ENCODE results near the gene KANSL1L. TPM values are rescaled to one million over a fixed set of nuclear protein-coding genes. Genes with fewer than 3 reads are reported as not detected.
A peak's percentile ranks its signal among the peaks of the same experiment; 100 is the strongest.
"Not testable (repeated sequence)": the region's sequence is repeated elsewhere in the genome, so short reads cannot be mapped to it uniquely, and the experiment has no call there.

The KANSL1L gene
- total RNA-seq, 1 donor from 2014 or later, result 9.2 TPM

- DNase-seq (ENCODE audit: extremely low read depth, low read depth, low spot score), result no peak
These were observed 9.3 kb upstream of the KANSL1L start for GRCh38 chr2:210180477-210180876.

DNA sequence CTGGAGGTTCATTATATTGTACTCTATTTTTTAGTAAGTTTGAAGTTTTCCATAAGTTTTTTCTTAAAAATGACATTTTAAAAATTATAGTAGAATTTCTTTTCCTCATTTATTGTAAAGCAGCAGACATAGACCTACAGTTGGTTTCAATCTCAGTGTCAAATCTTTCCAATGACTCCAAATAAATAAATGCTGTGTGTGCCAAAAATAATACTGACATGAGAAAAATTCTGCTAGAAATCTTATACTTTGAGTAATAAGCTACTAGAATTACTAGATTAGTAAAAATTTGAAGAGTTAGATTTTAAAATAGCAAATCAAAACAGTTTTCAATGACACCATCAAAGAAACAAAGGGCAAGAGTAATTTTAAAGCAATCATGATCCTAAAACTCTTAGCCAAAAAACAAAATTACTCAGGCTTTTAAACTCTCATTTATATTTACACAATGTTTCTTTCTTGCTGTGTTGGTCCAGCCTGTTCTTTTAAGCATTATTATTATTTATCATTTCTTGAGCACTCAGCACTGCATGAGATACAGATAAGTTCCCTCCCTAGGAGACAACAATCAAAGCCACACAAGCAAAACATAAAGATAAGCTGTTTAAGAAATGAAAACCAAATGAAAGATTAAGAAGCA is 8.3 kb upstream of the KANSL1L start:
- DNase-seq (ENCODE audit: extremely low read depth, low read depth, low spot score), result no peak

DNA sequence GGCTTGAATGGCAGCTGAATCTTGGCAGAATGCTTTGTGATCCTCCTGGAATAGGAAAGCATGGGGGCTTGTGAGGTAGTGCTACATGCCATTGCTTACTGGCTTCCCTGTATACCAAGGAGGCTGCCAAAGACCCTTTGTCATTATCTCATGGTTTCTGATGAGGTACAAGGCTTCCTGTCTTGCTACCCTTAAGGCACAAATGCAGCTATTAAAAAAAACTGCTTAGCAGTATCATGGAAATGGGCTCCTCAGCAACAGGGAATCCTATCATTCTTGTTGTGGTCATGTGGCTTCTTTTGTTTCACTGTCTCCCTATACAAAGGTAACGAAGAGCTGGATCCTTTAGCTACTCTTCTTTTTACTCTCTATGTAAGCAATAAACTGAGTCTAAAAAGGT is 6.6 kb upstream of the KANSL1L start:
- no peak for DNase-seq (ENCODE audit: extremely low read depth, low read depth, low spot score)

- not testable (repeated sequence) for DNase-seq (ENCODE audit: extremely low read depth, low read depth, low spot score)
These were observed 5.9 kb upstream of the KANSL1L start for GRCh38 chr2:210177115-210177514.

DNA sequence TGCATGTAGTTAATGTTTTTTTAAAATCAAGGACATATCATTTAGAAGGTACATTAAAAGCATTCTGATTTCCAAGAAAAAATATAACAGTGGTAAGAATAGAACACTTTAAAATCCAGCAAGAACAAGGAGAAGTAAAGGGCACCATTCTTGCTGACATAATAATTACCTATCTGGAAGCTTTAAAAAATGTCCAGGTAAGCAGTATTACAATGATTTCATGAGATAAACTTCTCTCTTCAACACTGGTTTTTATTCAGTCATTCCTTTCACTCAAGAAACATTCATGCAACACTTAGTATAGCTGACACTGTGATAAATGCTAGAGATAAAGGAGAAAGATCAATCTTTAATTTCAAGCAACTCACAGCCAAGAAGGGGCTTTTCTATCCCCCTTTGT is 2.9 kb upstream of the KANSL1L start:
- no peak for DNase-seq (ENCODE audit: extremely low read depth, low read depth, low spot score)

GRCh38 chr2:210172219-210172575 is 988 bp upstream of the KANSL1L start:
- DNase-seq (ENCODE audit: extremely low read depth, low read depth, low spot score), result no peak

GRCh38 chr2:210170446-210171303 is 534 bp downstream of the KANSL1L start:
- DNase-seq (ENCODE audit: extremely low read depth, low read depth, low spot score), result no peak

DNA sequence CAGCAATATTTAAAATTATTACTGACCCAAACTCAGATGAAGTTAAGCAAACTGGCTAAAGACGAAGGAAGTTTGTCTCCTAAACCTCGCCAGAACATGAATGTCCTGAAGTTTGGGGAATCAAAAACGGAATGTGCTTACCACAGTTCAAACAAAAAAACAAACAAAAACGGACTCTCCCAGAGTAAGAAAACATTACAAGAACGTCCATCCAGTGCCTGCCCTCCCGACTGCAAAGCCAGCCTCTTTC is 1.1 kb downstream of the KANSL1L start:
- DNase-seq (ENCODE audit: extremely low read depth, low read depth, low spot score), result no peak

- peak; percentile 36 for DNase-seq (ENCODE audit: extremely low read depth, low read depth, low spot score)
These were observed 1.6 kb downstream of the KANSL1L start for GRCh38 chr2:210169516-210170195.

- no peak for DNase-seq (ENCODE audit: extremely low read depth, low read depth, low spot score)
These were observed 4.0 kb downstream of the KANSL1L start for GRCh38 chr2:210167227-210167626.

- DNase-seq (ENCODE audit: extremely low read depth, low read depth, low spot score), result no peak
These were observed 8.6 kb downstream of the KANSL1L start for GRCh38 chr2:210162466-210163124.

GRCh38 chr2:210159059-210159458 is 12.2 kb downstream of the KANSL1L start:
- DNase-seq (ENCODE audit: extremely low read depth, low read depth, low spot score), result no peak

DNA sequence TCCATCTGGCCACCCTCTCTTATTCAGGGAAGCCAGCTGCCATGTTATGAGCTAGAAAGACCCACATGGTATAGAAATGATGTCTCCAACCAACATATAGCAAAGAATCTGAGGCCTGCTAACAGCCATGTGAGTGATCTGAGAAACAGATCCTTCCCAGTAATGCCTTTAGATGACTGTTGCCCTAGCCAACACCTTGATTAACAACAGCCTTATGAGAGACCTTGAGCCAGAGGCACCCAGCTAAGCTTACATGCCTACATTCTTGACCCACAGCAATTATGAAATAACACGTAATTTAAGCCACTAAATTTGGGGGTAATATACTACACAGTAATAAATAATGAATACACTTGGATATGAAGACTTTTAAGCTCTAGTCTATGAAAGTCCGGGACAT is 13.0 kb downstream of the KANSL1L start:
- no peak for DNase-seq (ENCODE audit: extremely low read depth, low read depth, low spot score)

GRCh38 chr2:210157526-210157925 is 13.7 kb downstream of the KANSL1L start:
- DNase-seq (ENCODE audit: extremely low read depth, low read depth, low spot score), result no peak

DNA sequence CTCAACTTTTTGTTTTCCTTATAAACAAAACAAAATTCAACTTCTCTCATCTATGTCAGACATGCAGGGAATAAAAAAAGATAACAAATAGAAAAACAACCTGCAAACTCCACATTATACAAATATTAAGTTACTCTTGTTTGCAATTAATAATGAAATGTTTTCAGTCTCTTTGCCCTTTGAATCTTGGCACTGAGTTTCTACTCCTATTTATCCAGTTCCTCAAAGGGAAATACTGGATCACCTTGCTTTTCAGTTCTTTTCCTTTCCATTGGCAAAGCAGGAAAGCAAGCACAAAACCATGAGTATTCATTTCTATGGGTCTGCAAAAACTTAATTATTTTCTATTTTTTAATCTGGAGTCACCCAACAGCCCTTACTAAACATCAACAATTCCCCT is 23.6 kb downstream of the KANSL1L start:
- no peak for DNase-seq (ENCODE audit: extremely low read depth, low read depth, low spot score)

- no peak for DNase-seq (ENCODE audit: extremely low read depth, low read depth, low spot score)
These were observed 39.0 kb downstream of the KANSL1L start for GRCh38 chr2:210132239-210132638.

DNA sequence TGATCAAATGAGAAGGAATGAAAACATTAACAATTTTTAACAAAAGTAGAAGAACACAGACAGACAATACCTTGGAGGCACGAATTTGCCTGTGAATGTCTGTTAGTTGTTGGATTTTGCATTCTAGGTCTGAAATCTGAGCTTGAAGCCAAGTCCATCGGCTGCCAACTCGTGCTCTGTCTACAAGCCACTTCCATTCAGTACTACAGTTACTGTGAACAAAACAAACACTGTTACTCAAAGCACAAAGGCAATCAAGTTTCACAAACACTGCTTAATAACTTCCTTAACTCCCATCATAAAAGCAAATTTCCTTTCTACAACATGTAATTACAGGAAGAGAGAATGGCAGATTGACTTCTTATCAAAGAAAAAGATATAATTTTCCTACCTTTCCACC is 42.2 kb downstream of the KANSL1L start:
- DNase-seq (ENCODE audit: extremely low read depth, low read depth, low spot score), result no peak

- no peak for DNase-seq (ENCODE audit: extremely low read depth, low read depth, low spot score)
These were observed 57.5 kb downstream of the KANSL1L start for GRCh38 chr2:210113614-210114235.

- DNase-seq (ENCODE audit: extremely low read depth, low read depth, low spot score), result no peak
These were observed 58.3 kb downstream of the KANSL1L start for GRCh38 chr2:210112871-210113270.

DNA sequence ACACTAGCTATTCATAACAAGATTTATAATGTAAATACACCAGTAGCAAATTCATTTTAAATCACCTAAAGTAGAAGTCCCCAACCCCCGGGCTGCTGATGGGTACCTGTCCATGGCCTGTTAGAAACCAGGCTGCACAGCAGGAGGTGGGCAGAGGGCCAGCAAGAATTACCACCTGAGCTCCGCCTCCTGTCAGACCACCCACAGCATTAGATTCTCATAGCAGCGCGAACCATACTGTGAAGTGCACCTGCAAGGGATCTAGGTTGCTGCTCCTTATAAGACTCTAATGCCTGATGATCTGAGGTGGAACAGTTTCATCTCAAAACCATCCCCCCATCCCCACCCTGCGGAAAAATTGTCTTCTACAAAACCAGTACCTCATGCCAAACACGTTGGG is 71.3 kb downstream of the KANSL1L start:
- no peak for DNase-seq (ENCODE audit: extremely low read depth, low read depth, low spot score)

- no peak for DNase-seq (ENCODE audit: extremely low read depth, low read depth, low spot score)
These were observed 76.4 kb downstream of the KANSL1L start for GRCh38 chr2:210094787-210095186.

Data from glomerular endothelial cell (primary cell).